ENCODE data around the gene PIH1D1. TPM values are rescaled to one million over a fixed set of nuclear protein-coding genes. Genes with fewer than 3 reads are reported as not detected.
"Not testable (repeated sequence)": the region's sequence is repeated elsewhere in the genome, so short reads cannot be mapped to it uniquely, and the experiment has no call there.

PIH1D1 gene
- polyA plus RNA-seq, 1 donor from 2014 or later: 145 TPM

GRCh38 chr19:49474542-49474924 lies 22.9 kb upstream of the PIH1D1 start:
- Histone ChIP-seq H3K36me3 (ENCODE audit: insufficient read depth, low read length) (no peaks in the 10 kb centered on the region), H2AFZ (ENCODE audit: low read depth, low read length) (no peak overlapping the region), H3F3A (ENCODE audit: insufficient read depth, low read length, poor library complexity, severe bottlenecking) (no peaks in the 10 kb centered on the region), H3K27ac (ENCODE audit: low read length) (no peak overlapping the region), H3K4me2 (ENCODE audit: low read length) (no peak overlapping the region), H3K9me3 (ENCODE audit: low read length) (no peaks in the 10 kb centered on the region), H3K79me2 (replicated peaks; ENCODE audit: insufficient read depth, low read length) (no peaks in the 10 kb centered on the region), H3K9me2 (ENCODE audit: insufficient read depth, low read length) (no peaks in the 10 kb centered on the region), H4K20me1 (ENCODE audit: insufficient read depth) (no peaks in the 10 kb centered on the region), H3K4me3 (ENCODE audit: low read length) (no peak overlapping the region), H3K27me3 (ENCODE audit: insufficient read depth, low read depth, low read length) (peaks cover 4% of the 10 kb centered on the region), H3K9ac (ENCODE audit: low read length) (no peak overlapping the region)
- TF ChIP-seq, protein P1, sequence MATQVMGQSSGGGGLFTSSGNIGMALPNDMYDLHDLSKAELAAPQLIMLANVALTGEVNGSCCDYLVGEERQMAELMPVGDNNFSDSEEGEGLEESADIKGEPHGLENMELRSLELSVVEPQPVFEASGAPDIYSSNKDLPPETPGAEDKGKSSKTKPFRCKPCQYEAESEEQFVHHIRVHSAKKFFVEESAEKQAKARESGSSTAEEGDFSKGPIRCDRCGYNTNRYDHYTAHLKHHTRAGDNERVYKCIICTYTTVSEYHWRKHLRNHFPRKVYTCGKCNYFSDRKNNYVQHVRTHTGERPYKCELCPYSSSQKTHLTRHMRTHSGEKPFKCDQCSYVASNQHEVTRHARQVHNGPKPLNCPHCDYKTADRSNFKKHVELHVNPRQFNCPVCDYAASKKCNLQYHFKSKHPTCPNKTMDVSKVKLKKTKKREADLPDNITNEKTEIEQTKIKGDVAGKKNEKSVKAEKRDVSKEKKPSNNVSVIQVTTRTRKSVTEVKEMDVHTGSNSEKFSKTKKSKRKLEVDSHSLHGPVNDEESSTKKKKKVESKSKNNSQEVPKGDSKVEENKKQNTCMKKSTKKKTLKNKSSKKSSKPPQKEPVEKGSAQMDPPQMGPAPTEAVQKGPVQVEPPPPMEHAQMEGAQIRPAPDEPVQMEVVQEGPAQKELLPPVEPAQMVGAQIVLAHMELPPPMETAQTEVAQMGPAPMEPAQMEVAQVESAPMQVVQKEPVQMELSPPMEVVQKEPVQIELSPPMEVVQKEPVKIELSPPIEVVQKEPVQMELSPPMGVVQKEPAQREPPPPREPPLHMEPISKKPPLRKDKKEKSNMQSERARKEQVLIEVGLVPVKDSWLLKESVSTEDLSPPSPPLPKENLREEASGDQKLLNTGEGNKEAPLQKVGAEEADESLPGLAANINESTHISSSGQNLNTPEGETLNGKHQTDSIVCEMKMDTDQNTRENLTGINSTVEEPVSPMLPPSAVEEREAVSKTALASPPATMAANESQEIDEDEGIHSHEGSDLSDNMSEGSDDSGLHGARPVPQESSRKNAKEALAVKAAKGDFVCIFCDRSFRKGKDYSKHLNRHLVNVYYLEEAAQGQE (IDR thresholded peaks at IDR 0.05; ENCODE audit: borderline replicate concordance): no peak
- TF ChIP-seq RAD21 (conservative IDR thresholded peaks at IDR 0.05): no peak
- no peak for TF ChIP-seq EP300 (conservative IDR thresholded peaks at IDR 0.05; ENCODE audit: poor library complexity, severe bottlenecking)
- TF ChIP-seq CTCF (IDR thresholded peaks at IDR 0.05; ENCODE audit: poor library complexity, severe bottlenecking): no peak
- TF ChIP-seq TAF1 (IDR thresholded peaks at IDR 0.05; ENCODE audit: low read depth): no peak
- TF ChIP-seq MXI1 (conservative IDR thresholded peaks at IDR 0.05; ENCODE audit: poor library complexity, severe bottlenecking): no peak
- TF ChIP-seq SMC3 (conservative IDR thresholded peaks at IDR 0.05; ENCODE audit: poor library complexity): no peak
- no peak for TF ChIP-seq POLR2AphosphoS5 (IDR thresholded peaks at IDR 0.05)
- no peak for TF ChIP-seq EZH2 (IDR thresholded peaks at IDR 0.05; ENCODE audit: borderline replicate concordance, insufficient read depth, low read length, poor library complexity, severe bottlenecking)

DNA sequence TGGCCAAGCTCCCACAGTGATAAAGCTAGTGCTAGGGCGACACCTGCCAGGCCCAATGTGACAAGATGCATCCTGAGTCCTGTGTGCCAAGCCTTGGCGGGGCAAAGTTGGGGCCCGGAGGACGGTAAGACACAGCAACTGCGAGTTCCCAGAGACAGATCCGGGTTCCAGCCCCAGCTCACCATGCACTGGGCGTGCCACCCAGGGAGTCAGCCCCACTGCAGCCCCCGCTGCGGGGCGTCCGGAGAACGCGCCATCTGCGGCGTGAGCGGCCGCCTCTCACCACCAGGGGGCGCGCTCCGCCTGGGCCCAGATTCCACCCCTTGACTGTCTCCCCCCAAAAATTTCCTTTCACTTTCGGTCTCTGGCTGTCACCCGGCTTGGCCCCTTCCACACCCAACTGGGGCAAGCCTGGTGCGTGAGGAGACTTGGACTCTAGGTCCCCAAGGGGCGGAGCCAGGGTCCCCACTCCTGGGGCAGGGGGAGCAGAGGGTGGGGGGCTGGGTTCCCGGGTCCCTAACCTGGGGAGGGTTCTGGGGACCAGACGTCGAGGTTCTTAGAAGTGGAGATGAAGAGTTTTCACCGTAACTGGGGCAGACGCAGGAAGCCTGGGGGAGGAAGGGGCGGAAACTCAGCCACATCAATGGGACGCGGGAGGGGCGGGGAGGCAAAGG lies 22.4 kb upstream of the PIH1D1 start, which contains the start of gene FLT3LG:
Gene FLT3LG (plus strand): TSS at position 348 of the 674 bp plus-strand sequence. CDS start 425 bp downstream, outside the sequence.
- Histone ChIP-seq H3K9me3 (ENCODE audit: low read length) (no peaks in the 10 kb centered on the region), H4K20me1 (ENCODE audit: insufficient read depth) (no peaks in the 10 kb centered on the region), H3F3A (ENCODE audit: insufficient read depth, low read length, poor library complexity, severe bottlenecking) (no peaks in the 10 kb centered on the region), H3K27me3 (ENCODE audit: insufficient read depth, low read depth, low read length) (peaks cover 4% of the 10 kb centered on the region), H3K27ac (ENCODE audit: low read length) (no peak within 1 kb of the TSS), H3K9me2 (ENCODE audit: insufficient read depth, low read length) (no peaks in the 10 kb centered on the region), H3K4me3 (ENCODE audit: low read length) (no peak within 1 kb of the TSS), H3K9ac (ENCODE audit: low read length) (no peak within 1 kb of the TSS), H2AFZ (ENCODE audit: low read depth, low read length) (no peak within 1 kb of the TSS), H3K4me2 (ENCODE audit: low read length) (no peak within 1 kb of the TSS), H3K79me2 (replicated peaks; ENCODE audit: insufficient read depth, low read length) (no peaks in the 10 kb centered on the region), H3K36me3 (ENCODE audit: insufficient read depth, low read length) (no peaks in the 10 kb centered on the region)
- TF ChIP-seq CTCF (IDR thresholded peaks at IDR 0.05; ENCODE audit: poor library complexity, severe bottlenecking): peak; percentile 44
- no peak for TF ChIP-seq RAD21 (conservative IDR thresholded peaks at IDR 0.05)

DNA sequence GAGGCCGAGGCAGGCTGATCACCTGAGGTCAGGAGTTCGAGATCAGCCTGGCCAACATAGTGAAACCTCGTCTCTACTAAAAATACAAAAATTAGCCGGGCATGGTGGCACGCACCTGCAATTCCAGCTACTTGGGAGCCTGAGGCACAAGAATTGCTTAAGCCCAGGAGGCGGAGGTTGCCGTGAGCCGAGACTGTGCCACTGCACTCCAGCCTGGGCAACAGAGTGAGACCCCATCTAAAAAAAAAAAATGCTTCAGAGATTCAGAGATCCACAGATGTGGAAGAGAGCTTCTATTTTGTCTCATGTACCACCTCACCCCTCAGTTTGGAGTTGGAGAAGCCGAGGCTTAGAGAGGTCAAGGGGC lies 21.9 kb upstream of the PIH1D1 start:
- not testable (repeated sequence) for H3K9me2 ChIP-seq (ENCODE audit: insufficient read depth, low read length); H3K79me2 ChIP-seq (replicated peaks; ENCODE audit: insufficient read depth, low read length); H2AFZ ChIP-seq (ENCODE audit: low read depth, low read length); H3K4me3 ChIP-seq (ENCODE audit: low read length); H3K27me3 ChIP-seq (ENCODE audit: insufficient read depth, low read depth, low read length); H3K27ac ChIP-seq (ENCODE audit: low read length); H4K20me1 ChIP-seq (ENCODE audit: insufficient read depth); H3K4me2 ChIP-seq (ENCODE audit: low read length); H3K9ac ChIP-seq (ENCODE audit: low read length); H3F3A ChIP-seq (ENCODE audit: insufficient read depth, low read length, poor library complexity, severe bottlenecking); H3K36me3 ChIP-seq (ENCODE audit: insufficient read depth, low read length); H3K9me3 ChIP-seq (ENCODE audit: low read length)
